ENCODE data around the gene PAQR6.

PAQR6 gene

DNA sequence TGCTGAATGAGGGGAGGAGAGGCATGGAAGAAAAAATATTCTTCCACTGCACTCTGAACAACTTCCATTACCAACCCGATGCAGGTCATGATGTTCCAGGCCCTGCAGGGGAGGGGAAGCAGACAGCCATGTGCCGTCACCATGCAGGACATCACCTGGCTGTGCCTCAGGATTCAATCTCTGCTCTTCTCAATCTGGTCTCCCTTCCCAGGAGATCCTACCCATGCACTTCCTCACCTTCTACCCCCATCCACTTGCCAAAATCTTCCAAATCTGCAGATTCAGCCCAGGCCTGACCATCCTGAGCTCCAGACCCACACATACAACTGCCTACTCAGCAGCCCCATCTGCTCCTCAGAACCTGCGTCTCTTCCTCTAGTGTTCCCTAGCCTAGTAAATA, 5.8 kb upstream of the PAQR6 start:
- Mint-ChIP-seq H3K27me3 (no peaks in the 10 kb centered on the region), H3K4me3 (no peak overlapping the region), H3K27ac (no peak overlapping the region), H3K36me3 (ENCODE audit: low read depth) (peaks cover 87% of the 10 kb centered on the region), H3K4me1 (ENCODE audit: low read depth) (no peaks in the 10 kb centered on the region), H3K9me3 (no peaks in the 10 kb centered on the region)
- intact Hi-C loops (cut with micrococcal nuclease): no loop called here

DNA sequence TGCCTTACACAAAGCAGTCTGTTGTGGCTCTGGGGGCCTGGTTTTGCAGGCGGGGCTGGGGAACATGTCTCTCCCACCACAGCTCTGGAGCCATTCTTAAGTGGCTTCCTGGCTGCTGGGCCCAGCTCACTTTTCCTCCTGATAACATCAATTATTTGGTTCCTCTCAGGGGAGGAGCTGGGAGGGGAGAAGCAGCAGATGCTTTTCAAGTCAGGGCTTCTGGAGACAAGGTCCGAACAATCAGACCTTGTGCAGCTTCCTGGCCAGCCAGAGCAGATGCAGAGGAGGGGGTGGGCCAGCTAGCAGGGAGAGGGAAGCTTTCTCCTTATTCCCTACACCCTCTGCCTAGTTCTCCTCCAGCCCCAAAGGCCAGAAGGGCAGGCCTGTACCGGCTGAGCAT, 3.7 kb upstream of the PAQR6 start:
- Mint-ChIP-seq H3K9me3 (no peaks in the 10 kb centered on the region), H3K27me3 (peaks cover 13% of the 10 kb centered on the region), H3K4me1 (ENCODE audit: low read depth) (no peaks in the 10 kb centered on the region), H3K27ac (no peak overlapping the region), H3K4me3 (no peak overlapping the region), H3K36me3 (ENCODE audit: low read depth) (peaks cover 71% of the 10 kb centered on the region)
- intact Hi-C loops (cut with micrococcal nuclease): no loop called here

DNA sequence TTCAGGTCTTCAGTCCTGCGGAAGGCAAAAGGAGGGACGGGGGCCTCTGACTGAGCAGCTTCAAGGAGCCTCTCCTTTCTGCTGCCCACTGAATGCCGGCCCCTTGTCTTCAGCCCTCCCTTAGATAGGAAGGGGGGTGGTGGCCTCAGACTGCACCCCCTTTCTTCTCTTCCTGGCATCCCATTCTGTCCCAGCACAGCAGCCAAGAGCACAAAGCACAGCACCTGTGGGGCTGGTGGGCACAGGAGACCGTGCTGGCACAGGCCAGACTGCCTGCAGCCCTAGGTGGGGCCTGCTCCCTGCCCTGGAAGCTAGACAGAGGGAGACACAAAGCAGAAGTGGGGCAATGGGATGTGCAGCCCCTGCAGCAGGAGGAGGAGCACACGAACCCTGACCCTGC, 1.7 kb upstream of the PAQR6 start:
- Mint-ChIP-seq H3K27ac (no peak overlapping the region), H3K4me3 (no peak overlapping the region), H3K9me3 (no peaks in the 10 kb centered on the region), H3K36me3 (ENCODE audit: low read depth) (peaks cover 60% of the 10 kb centered on the region), H3K27me3 (peaks cover 31% of the 10 kb centered on the region), H3K4me1 (ENCODE audit: low read depth) (peaks cover 13% of the 10 kb centered on the region)
- intact Hi-C loops (cut with micrococcal nuclease): no loop called here

- intact Hi-C loops (cut with micrococcal nuclease): no loop called here
- Mint-ChIP-seq H3K36me3 (ENCODE audit: low read depth) (peaks cover 54% of the 10 kb centered on the region), H3K4me1 (ENCODE audit: low read depth) (peaks cover 13% of the 10 kb centered on the region), H3K4me3 (no peak overlapping the region), H3K27me3 (peaks cover 37% of the 10 kb centered on the region), H3K27ac (no peak overlapping the region), H3K9me3 (no peaks in the 10 kb centered on the region)
Observed at GRCh38 chr1:156248323-156248683, 447 bp upstream of the PAQR6 start.

- no peak overlapping the region for H3K27ac Mint-ChIP-seq
- H3K4me1 Mint-ChIP-seq (ENCODE audit: low read depth): peaks cover 13% of the 10 kb centered on the region
- H3K36me3 Mint-ChIP-seq (ENCODE audit: low read depth): peaks cover 52% of the 10 kb centered on the region
- H3K4me3 Mint-ChIP-seq: no peak overlapping the region
- H3K27me3 Mint-ChIP-seq: peaks cover 37% of the 10 kb centered on the region
- intact Hi-C loops (cut with micrococcal nuclease): no loop called here
- H3K9me3 Mint-ChIP-seq: no peaks in the 10 kb centered on the region
Observed at GRCh38 chr1:156246781-156247459, 936 bp downstream of the PAQR6 start.

DNA sequence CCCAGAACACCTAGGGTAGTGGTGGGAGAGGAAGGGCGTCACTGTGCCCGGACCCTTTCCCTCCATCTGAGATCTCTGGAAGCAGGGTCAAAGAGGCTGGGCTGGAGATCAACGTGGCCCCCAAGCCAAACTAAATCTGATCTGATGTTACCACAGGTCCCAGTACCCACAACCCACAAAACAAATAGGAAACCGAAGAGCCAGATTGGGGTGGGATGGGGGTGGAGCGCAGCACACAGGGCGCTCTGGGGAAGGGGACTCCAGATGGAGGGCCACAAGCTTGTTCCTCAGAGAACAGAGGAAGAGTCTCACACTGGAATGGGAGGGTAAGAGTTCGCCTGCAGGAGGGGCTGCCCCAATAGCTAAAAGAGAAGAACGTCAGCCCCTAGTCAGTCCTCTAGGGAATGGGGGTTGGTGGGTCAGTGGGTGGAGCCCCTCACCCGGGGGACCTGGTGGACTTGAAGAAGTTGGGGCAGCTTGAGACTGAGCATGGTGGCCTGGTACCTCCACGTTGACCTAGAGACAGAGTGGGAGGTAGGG, 1.5 kb downstream of the PAQR6 start:
- peaks cover 48% of the 10 kb centered on the region for H3K36me3 Mint-ChIP-seq (ENCODE audit: low read depth)
- H3K4me3 Mint-ChIP-seq: no peak overlapping the region
- H3K4me1 Mint-ChIP-seq (ENCODE audit: low read depth): peaks cover 13% of the 10 kb centered on the region
- no peak overlapping the region for H3K27ac Mint-ChIP-seq
- H3K9me3 Mint-ChIP-seq: no peaks in the 10 kb centered on the region
- intact Hi-C loops (cut with micrococcal nuclease): no loop called here
- peaks cover 37% of the 10 kb centered on the region for H3K27me3 Mint-ChIP-seq

DNA sequence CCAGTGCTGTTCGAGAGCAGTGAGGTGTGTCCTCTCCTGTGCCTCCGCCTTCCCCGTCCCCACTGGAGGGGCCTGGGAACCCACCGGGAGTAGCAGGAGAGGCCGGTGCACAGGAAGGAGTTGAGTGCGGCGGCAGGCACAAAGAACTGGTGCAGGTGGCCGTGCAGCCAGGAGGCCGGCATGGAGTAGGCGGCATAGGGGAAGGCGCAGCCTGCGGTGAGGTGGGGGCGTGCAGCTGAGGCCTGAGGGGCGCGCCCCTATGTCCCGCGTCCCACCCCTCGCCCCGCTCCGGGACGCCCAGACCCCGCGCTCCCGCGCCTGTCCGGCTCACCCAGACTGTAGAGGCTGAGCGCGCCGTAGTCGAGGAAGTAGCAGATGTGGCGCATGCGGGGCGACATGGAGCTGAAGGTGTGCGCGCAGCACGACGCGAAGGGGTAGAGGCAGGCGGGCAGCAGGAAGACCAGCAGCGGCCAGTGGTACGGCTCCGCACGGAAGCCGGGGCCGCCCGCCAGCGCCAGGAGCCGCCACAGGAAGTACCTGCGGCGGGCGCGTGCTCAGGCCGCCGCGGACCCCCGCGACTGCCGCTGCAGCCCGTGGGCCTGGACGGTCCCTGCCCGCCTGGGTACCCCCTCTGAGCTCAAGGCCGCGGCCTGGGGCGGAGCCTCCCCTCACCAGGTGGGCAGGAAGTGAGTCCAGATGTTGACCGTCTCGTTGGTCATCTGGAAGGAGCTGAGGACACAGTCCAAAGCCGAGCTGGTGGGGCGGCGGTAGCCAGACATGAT, 2.2 kb downstream of the PAQR6 start:
- Mint-ChIP-seq H3K9me3 (no peaks in the 10 kb centered on the region), H3K27me3 (peaks cover 37% of the 10 kb centered on the region), H3K4me3 (peak overlapping the region; percentile 55), H3K4me1 (ENCODE audit: low read depth) (peaks cover 13% of the 10 kb centered on the region), H3K36me3 (ENCODE audit: low read depth) (peaks cover 48% of the 10 kb centered on the region), H3K27ac (no peak overlapping the region)
- intact Hi-C loops (cut with micrococcal nuclease): no loop called here

DNA sequence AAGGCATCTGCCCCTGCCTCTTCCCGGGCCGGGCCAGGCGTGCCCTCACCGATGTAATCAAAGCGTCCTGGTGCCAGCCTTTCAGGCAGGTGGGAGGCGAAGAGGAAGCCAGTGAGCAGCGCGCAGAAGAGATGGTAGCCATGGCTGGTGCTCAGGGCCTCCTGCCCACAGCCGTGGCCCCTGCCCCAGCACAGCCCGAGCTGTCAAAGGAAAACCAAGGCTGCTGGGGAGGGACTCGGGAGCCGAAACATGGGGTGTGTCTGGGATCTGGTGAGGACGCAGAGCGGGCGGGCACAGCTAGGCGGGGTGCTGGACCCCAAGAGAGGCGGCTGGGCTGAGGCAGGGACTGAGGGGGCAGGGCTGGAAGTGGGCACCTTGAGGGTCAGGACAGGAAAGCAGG, 3.1 kb downstream of the PAQR6 start:
- no peak overlapping the region for H3K27ac Mint-ChIP-seq
- H3K4me3 Mint-ChIP-seq: no peak overlapping the region
- intact Hi-C loops (cut with micrococcal nuclease): no loop called here
- peaks cover 13% of the 10 kb centered on the region for H3K4me1 Mint-ChIP-seq (ENCODE audit: low read depth)
- no peaks in the 10 kb centered on the region for H3K9me3 Mint-ChIP-seq
- peaks cover 48% of the 10 kb centered on the region for H3K36me3 Mint-ChIP-seq (ENCODE audit: low read depth)
- peaks cover 37% of the 10 kb centered on the region for H3K27me3 Mint-ChIP-seq

- intact Hi-C loops (cut with micrococcal nuclease): no loop called here
- Mint-ChIP-seq H3K27me3 (peaks cover 37% of the 10 kb centered on the region), H3K9me3 (no peaks in the 10 kb centered on the region), H3K36me3 (ENCODE audit: low read depth) (peaks cover 48% of the 10 kb centered on the region), H3K4me3 (no peak overlapping the region), H3K4me1 (ENCODE audit: low read depth) (peaks cover 13% of the 10 kb centered on the region), H3K27ac (no peak overlapping the region)
Observed at GRCh38 chr1:156244126-156244525, 3.7 kb downstream of the PAQR6 start.

DNA sequence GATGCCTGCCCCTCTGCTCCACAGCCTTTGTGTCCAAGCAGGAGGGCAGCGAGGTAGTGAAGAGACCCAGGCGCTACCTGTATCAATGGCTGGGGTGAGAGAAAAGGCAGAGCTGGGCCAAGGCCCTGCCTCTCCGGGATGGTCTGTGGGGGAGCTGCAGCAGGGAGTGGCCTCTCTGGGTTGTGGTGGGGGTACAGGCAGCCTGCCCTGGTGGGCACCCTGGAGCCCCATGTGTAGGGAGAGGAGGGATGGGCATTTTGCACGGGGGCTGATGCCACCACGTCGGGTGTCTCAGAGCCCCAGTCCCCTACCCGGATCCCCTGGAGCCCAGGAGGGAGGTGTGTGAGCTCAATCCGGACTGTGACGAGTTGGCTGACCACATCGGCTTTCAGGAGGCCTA, 5.1 kb downstream of the PAQR6 start:
- H3K27me3 Mint-ChIP-seq: peaks cover 36% of the 10 kb centered on the region
- H3K36me3 Mint-ChIP-seq (ENCODE audit: low read depth): peaks cover 57% of the 10 kb centered on the region
- no peaks in the 10 kb centered on the region for H3K9me3 Mint-ChIP-seq
- intact Hi-C loops (cut with micrococcal nuclease): no loop called here
- H3K4me3 Mint-ChIP-seq: no peak overlapping the region
- no peak overlapping the region for H3K27ac Mint-ChIP-seq
- peaks cover 13% of the 10 kb centered on the region for H3K4me1 Mint-ChIP-seq (ENCODE audit: low read depth)

GRCh38 chr1:156241926-156242325, 5.9 kb downstream of the PAQR6 start, which contains the start of gene BGLAP:
Gene BGLAP, plus strand, starts transcription at chr1:156242184. Its CDS starts 48 bp downstream, at chr1:156242232.
- intact Hi-C loops (cut with micrococcal nuclease): no loop called here
- Mint-ChIP-seq H3K4me1 (ENCODE audit: low read depth) (peaks cover 13% of the 10 kb centered on the region), H3K9me3 (no peaks in the 10 kb centered on the region), H3K27ac (no peak within 1 kb of the TSS), H3K27me3 (peaks cover 28% of the 10 kb centered on the region), H3K4me3 (no peak within 1 kb of the TSS), H3K36me3 (ENCODE audit: low read depth) (peaks cover 63% of the 10 kb centered on the region)

DNA sequence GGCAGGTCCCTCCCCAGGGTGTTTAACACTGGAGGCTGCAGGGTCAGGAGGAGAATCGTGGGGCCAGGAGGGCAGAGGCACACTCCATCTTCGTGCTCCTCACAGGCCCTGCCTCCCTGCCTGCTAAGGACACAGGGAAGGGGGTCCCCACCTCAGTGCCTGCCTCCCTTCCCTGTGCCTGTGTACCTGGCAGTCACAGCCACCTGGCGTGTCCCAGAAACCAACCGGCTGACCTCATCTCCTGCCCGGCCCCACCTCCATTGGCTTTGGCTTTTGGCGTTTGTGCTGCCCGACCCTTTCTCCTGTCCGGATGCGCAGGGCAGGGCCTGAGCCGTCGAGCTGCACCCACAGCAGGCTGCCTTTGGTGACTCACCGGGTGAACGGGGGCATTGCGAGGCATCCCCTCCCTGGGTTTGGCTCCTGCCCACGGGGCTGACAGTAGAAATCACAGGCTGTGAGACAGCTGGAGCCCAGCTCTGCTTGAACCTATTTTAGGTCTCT, 6.5 kb downstream of the PAQR6 start:
- intact Hi-C loops (cut with micrococcal nuclease): no loop called here
- Mint-ChIP-seq H3K36me3 (ENCODE audit: low read depth) (peaks cover 68% of the 10 kb centered on the region), H3K27ac (no peak overlapping the region), H3K9me3 (no peaks in the 10 kb centered on the region), H3K4me3 (no peak overlapping the region), H3K4me1 (ENCODE audit: low read depth) (peaks cover 11% of the 10 kb centered on the region), H3K27me3 (peaks cover 22% of the 10 kb centered on the region)

DNA sequence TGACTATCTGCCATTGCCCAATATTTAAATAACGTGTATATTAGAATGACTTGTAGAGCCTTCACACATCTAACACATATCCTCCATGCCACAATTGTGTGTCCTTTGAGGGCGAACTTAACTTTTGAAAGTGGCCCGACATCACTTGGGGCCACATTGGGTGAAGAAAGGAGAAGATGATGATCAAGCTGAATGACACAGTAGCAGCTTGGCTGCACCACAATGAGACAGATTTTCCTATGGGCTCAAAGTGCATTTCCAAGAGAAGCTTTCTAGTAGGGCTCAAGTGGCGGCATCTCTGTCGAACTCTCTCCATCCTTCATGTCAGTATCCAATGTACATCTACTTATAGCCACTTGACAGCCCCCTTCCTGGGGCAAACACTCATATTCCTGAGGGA, 9.6 kb downstream of the PAQR6 start:
- no peak overlapping the region for H3K4me3 Mint-ChIP-seq

GRCh38 chr1:156236164-156236563, 11.7 kb downstream of the PAQR6 start:
- H3K27ac Mint-ChIP-seq: no peak overlapping the region
- no peaks in the 10 kb centered on the region for H3K27me3 Mint-ChIP-seq
- no peaks in the 10 kb centered on the region for H3K9me3 Mint-ChIP-seq
- intact Hi-C loops (cut with micrococcal nuclease): no loop called here
- no peak overlapping the region for H3K4me3 Mint-ChIP-seq
- no peaks in the 10 kb centered on the region for H3K4me1 Mint-ChIP-seq (ENCODE audit: low read depth)
- peaks cover 96% of the 10 kb centered on the region for H3K36me3 Mint-ChIP-seq (ENCODE audit: low read depth)

More for the DNA sequence above, 9.6 kb downstream of the PAQR6 start:
- H3K36me3 Mint-ChIP-seq (ENCODE audit: low read depth): peaks cover 94% of the 10 kb centered on the region
- no peaks in the 10 kb centered on the region for H3K27me3 Mint-ChIP-seq
- intact Hi-C loops (cut with micrococcal nuclease): no loop called here
- no peaks in the 10 kb centered on the region for H3K9me3 Mint-ChIP-seq
- no peaks in the 10 kb centered on the region for H3K4me1 Mint-ChIP-seq (ENCODE audit: low read depth)
- H3K27ac Mint-ChIP-seq: no peak overlapping the region
